GM12878 (cell line): ENCODE results near the gene ZNF608. TPM values are rescaled to one million over a fixed set of nuclear protein-coding genes. Genes with fewer than 3 reads are reported as not detected.

Experiments used
- ATAC-seq: fragments of 200-7000 bp; cut with Tn5 transposase; 3 replicates; pipeline ENCODE4 v1.9.1; 2020; ENCODE audit warnings: mild to moderate bottlenecking, moderate library complexity
- BruUV-seq: library from RNA; stranded (reverse); fragments of 400-500 nt; replicated peaks from 2 replicates; lab custom pipeline; 2021; lab: Mats Ljungman, UMichigan
- CTCF ChIA-PET: fragments of 300-600 bp; sonication (Branson Sonifier 250); formaldehyde crosslinking; extraction: SDS; loops from one replicate; lab custom pipeline; 2021; ENCODE audit warnings: inconsistent platforms; lab: Yijun Ruan, JAX
- POLR2A ChIA-PET: fragments of 350-600 bp; formaldehyde crosslinking; extraction: SDS; loops from one replicate; lab custom pipeline; 2021; ENCODE audit warnings: inconsistent platforms; lab: Charles Lee
- RAD21 ChIA-PET: fragments of 300-600 bp; sonication (Branson Sonifier 250); formaldehyde crosslinking; loops from one replicate; lab custom pipeline; 2023; ENCODE audit warnings: antibody characterized with exemption; ENCODE audit not compliant: unreplicated experiment; lab: Charles Lee
- SMC1A ChIA-PET: fragments of 300-600 bp; sonication (Branson Sonifier 250); formaldehyde crosslinking; loops from one replicate; lab custom pipeline; 2023; ENCODE audit not compliant: unreplicated experiment, uncharacterized antibody; lab: Charles Lee
- DNase-seq: peaks from one replicate; pipeline ENCODE4 v3.0.0-alpha.2; 2011; ENCODE audit warnings: low read depth, low spot score
- FAIRE-seq: peaks from 3 replicates; lab custom pipeline; 2011; peaks lifted over from hg19 to GRCh38; lab: Jason Lieb, UNC
- H2AFZ ChIP-seq: 2 replicates; pipeline ENCODE4 v1.6.0; 2011; ENCODE audit warnings: low read depth, low read length, control low read depth; ENCODE audit not compliant: control insufficient read depth
- H3K27ac ChIP-seq: 2 replicates; pipeline ENCODE4 v1.5.1; 2011; ENCODE audit warnings: control low read depth; ENCODE audit not compliant: control insufficient read depth, insufficient read depth
- H3K27me3 ChIP-seq, 2 experiments: replicated peaks in 1 of 2; 2 replicates each; pipeline versions ENCODE4 v1.6.0 to v1.6.1; 2011; ENCODE audit warnings: low read length in 1 of 2; ENCODE audit not compliant: control insufficient read depth in 2 of 2, insufficient read depth in 2 of 2
- H3K36me3 ChIP-seq, 2 experiments: 2 replicates each; pipeline ENCODE4 v1.5.1; 2011; ENCODE audit warnings: low read length in 1 of 2; ENCODE audit not compliant: control insufficient read depth in 2 of 2, insufficient read depth in 2 of 2
- H3K4me1 ChIP-seq: 2 replicates; pipeline ENCODE4 v1.6.1; 2011; ENCODE audit warnings: mild to moderate bottlenecking, low read length, moderate library complexity, mixed read lengths; ENCODE audit not compliant: control insufficient read depth, insufficient read depth
- H3K4me2 ChIP-seq: 2 replicates; pipeline ENCODE4 v1.6.0; 2011; ENCODE audit warnings: control low read depth; ENCODE audit not compliant: control insufficient read depth, insufficient read depth
- H3K4me3 ChIP-seq: fragments of 200-600 bp; sonication (generic); 2 replicates; pipeline ENCODE4 v1.5.1; 2016
- H3K79me2 ChIP-seq: 2 replicates; pipeline ENCODE4 v1.6.0; 2011; ENCODE audit warnings: low read length; ENCODE audit not compliant: control insufficient read depth, insufficient read depth
- H3K9ac ChIP-seq: 2 replicates; pipeline ENCODE4 v1.8.0; 2011; ENCODE audit warnings: low read length, control low read depth, mixed read lengths; ENCODE audit not compliant: control insufficient read depth, insufficient read depth
- H3K9me3 ChIP-seq: replicated peaks from 3 replicates; pipeline ENCODE4 v1.5.1; 2011; ENCODE audit warnings: mild to moderate bottlenecking, low read length; ENCODE audit not compliant: control insufficient read depth, insufficient read depth
- H4K20me1 ChIP-seq: 2 replicates; pipeline ENCODE4 v1.6.0; 2011; ENCODE audit not compliant: control insufficient read depth, insufficient read depth
- PAX8 ChIP-seq: fragments of 450-650 bp; IDR thresholded peaks from 2 replicates; pipeline ENCODE4 v1.6.1; 2017; ENCODE audit warnings: mild to moderate bottlenecking, moderate library complexity
- WGBS: methylation state at CpG from one replicate; pipeline ENCODE4 v1.1.6; 2016; ENCODE audit warnings: low lambda C conversion rate; ENCODE audit not compliant: insufficient replicate concordance, insufficient coverage; ENCODE audit errors: missing lambda C conversion rate; 5-methylcytosine and 5-hydroxymethylcytosine counted together
- in situ Hi-C: fragments of 300-500 bp; cut with MboI; formaldehyde crosslinking; loops from 9 replicates; pipeline ENCODE4 v1.14.3; 2018; ENCODE audit warnings: mixed read lengths
- intact Hi-C: fragments of 100-400 bp; cut with micrococcal nuclease; formaldehyde crosslinking; loops from one replicate; pipeline ENCODE4 v1.14.2; 2022; ENCODE audit not compliant: unreplicated experiment
- polyA plus RNA-seq, 11 experiments: library from polyadenylated mRNA; depleted of rRNA in 4 of 11; unstranded in 6 of 11; stranded (reverse) in 5 of 11; fragments of >200 nt; fragmentation: Nextera tagmentation in 4 of 11; fragmentation: Illumina TruSeq in 1 of 11; extraction: Ambion mirVana in 4 of 11; extraction: Trizol in 1 of 11; gene quantifications; 1 replicate in 1 of 11; 2 replicates in 10 of 11; pipeline versions ENCODE4 v1.2.1 to v1.2.3, GENCODE V29; 2011 to 2016; ENCODE audit warnings: inconsistent platforms in 2 of 11, missing spikeins in 2 of 11, low read depth in 1 of 11
- total RNA-seq, 4 experiments: library from RNA; depleted of rRNA in 3 of 4; stranded (reverse); fragments of >200 nt in 3 of 4; fragmentation: Illumina TruSeq in 1 of 4; extraction: Trizol in 1 of 4; gene quantifications; 2 replicates each; pipeline versions ENCODE4 v1.2.1 to v1.2.3, GENCODE V29; 2013 to 2021

The ZNF608 gene
- total and polyA plus RNA-seq, 10 of the 15 experiments (the other 5 are each of a cell fraction or from before 2014, with no cell fraction given) = 0.19 to 6.7 (median 0.64) TPM

DNA sequence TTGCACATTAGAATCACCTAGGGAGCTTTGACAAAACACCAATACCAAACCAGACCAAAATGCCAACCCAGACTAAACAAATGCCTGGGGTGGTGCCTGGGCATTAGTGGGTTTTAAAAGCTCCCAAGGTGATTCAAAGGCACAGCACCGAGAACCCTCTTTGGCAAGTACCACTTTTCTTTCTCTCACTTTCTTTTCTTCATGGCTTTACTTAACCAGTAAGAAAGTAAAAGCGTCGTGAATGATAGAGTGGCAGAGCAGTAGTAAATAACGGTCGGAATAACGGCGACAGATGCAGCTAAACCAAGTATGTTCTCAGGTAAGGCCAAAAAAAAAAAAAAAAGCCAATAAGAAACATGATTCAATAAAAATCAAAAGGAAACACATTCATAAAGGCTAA is 49.5 kb downstream of the ZNF608 start:
- RAD21 ChIA-PET = no interaction called here
- ATAC-seq = no peak
- no peak for FAIRE-seq
- H3K4me1 ChIP-seq = peaks cover 7% of the 10 kb centered on the region
- TF ChIP-seq PAX8 = no peak
- TF ChIP-seq, all 136 proteins: peak for 0
- no peak for DNase-seq
- CTCF ChIA-PET = interaction anchor here (0.7 to 1.5 kb wide), 2 partner anchors 29 to 52 kb away, joined by 3 read pairs; no protein-coding TSS in a partner anchor
- H3K27ac ChIP-seq = no peak overlapping the region
- no peaks in the 10 kb centered on the region; a peak in 1 of 4 replicates for H3K27me3 ChIP-seq
- peaks cover 7% of the 10 kb centered on the region for H3K79me2 ChIP-seq
- intact Hi-C loops (no loop called here), in situ Hi-C loops (no loop called here)
- no peak overlapping the region for H3K4me2 ChIP-seq
- no peak overlapping the region for H3K4me3 ChIP-seq
- POLR2A ChIA-PET = interaction anchor here (0.5 kb wide), 1 partner anchor 238 kb away, joined by 3 read pairs; no protein-coding TSS in a partner anchor
- SMC1A ChIA-PET = interaction anchor here (0.6 kb wide), 1 partner anchor 18 kb away, joined by 3 read pairs; no protein-coding TSS in a partner anchor
- H3K9ac ChIP-seq = no peak overlapping the region
- H2AFZ ChIP-seq = no peak overlapping the region
- H4K20me1 ChIP-seq = no peaks in the 10 kb centered on the region
- BruUV-seq = no TSS peak
- H3K36me3 ChIP-seq = no peaks in the 10 kb centered on the region; a peak in 1 of 4 replicates
- WGBS = 84% methylated on average over 7 of the region's 7 CpGs
- H3K9me3 ChIP-seq = no peaks in the 10 kb centered on the region; the same call in 2 of the 3 replicates
